ENCODE data around the gene RRP36.

The RRP36 gene

DNA sequence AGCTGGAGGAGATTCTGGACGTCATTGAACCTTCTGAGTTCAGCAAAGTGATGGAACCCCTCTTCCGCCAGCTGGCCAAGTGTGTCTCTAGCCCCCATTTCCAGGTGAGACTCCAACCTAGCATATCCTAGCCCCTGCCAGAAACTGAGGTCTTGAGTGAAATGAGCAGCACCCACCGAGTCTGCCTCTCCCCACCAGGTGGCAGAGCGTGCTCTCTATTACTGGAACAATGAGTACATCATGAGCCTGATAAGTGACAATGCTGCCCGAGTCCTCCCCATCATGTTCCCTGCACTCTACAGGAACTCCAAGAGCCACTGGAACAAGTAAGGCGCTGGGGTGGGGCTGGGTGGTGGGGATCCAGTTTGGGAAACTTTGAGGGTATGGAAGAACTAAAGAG lies 12.3 kb upstream of the RRP36 start:
- no peak for DNase-seq

DNA sequence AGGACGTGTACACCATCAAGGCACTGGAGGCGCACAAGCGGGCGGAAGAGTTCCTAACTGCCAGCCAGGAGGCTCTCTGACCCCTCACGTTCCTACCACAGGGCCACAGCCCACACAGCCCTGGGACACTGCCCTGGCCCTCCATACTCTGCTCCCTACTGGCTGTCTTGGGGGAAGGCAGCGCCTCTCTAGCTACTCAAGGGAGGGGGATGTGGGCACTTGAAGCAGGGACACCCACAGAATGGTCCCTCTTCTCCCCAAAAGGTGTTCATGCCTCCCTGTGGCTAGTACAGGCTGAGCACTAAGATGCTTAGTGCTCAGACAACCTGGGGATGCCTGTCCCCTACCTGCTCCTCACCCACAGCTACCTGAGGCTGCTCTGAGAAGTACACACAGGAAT lies 10.2 kb upstream of the RRP36 start:
- no peak for DNase-seq

DNA sequence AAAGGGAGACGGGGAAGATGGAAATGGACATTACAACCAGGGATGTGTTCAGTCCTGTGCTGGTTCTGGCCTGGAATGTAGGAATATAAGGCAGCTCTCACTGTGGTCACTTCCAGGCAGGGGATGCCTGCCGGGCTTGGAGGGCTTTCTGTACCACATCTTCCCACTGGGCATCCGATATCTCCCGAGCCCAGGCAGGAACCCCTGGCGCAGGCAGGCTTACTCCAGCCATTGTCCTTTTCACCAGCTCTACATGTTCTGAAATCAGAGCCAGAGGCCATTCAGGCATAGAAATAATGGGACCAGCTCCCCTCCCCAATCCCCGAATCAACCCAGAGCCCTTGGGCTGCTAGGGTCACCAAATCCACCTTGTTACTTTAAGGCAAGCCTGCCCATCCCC lies 9.1 kb upstream of the RRP36 start:
- DNase-seq, result no peak

DNA sequence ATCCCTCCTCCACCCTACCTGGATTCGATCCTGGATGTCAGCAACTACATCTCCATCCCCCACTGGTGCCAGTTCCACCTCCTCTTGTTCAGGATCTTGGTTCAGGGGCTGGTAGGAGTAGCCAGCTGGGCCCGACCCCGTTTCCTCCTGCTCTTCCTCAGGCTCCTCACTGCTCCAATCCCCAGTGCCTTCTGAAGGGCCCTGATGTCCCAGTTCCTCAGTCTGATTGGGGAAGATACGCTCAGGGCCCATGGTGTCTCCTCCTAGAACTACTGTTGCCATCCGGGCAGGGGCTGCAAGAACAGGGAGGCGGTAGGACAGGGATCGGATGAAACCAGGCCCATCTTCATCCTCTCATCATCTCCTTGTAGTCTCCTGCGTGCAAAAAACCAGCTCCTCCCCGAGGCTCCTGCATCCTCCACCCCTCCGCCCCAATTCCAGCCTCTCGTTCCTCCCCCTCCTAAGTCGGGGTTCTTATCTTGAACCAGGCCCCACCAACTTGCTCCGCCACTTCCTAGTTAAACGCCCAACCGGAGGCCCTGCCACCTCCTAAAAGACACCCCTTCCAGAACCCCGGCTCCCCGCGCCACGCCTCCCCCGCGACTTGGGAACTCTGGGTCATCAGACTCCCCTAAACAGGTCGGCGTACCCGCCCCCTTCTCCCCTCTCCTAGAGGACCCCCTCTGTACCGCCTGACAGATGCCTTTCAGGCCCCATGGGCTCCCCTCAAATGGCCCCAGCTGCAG lies 8.2 kb upstream of the RRP36 start:
- peak; percentile 15 for DNase-seq

DNA sequence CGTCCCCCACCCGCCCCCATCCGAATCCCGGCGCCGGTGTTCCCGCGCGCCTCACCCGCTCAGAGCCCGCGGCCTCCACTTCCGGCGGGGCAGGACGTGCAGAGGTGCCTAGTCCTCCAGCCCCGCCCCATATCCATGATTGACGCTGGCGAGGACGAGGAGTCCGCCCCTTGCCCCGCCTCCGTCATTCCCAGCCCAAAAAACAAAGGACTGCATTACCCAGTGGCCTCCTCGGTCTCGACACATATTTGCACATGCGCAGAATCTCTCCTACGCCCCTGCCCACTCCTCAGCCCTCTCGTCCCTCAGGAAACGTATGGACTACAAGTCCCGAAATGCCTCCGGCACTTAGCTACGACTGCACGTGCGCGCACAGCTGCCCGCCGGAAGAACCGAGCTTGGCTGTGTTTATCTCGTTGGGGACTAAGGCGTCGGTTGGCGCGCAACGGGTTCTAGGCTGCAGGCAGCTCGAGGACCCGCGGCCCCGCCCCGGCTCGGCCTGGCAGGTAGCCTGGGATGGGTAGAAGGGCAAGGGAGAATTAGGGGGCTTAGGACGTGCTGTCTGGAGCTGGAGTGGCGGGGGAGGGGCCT lies 7.5 kb upstream of the RRP36 start, which contains the start of the genes KLHDC3 and MEA1:
KLHDC3 (plus strand) TSS at position 407 of the 591 bp plus-strand sequence. CDS start 2,944 bp downstream, outside the sequence.
MEA1 (minus strand) TSS at position 104 of the 591 bp plus-strand sequence. CDS start 133 bp downstream, outside the sequence.
- DNase-seq, result peak; percentile 100

DNA sequence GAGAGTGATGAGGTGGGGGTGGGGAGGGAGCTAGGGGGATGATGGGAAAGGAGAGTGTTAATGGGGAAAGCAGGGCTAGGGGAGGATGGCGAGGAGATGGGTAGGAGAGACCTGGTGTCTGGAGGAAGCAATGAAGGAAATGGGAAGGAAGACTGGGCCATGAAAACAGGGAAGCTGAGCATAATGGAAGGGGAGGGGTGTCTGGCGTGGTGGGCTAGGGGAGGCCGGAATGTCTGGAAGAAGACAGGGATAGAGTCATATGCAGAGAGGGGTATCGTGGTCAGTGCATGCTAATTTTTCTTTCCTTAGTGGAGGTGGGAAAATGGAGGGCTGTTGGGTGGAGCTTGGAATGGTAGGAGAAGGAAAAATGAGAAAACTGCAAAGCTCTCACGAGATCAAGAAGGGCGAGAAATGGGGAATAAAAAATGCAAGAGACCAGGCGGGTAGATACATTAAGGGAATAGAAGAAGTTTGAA lies 7.0 kb upstream of the RRP36 start:
- DNase-seq, result peak; percentile 25

DNA sequence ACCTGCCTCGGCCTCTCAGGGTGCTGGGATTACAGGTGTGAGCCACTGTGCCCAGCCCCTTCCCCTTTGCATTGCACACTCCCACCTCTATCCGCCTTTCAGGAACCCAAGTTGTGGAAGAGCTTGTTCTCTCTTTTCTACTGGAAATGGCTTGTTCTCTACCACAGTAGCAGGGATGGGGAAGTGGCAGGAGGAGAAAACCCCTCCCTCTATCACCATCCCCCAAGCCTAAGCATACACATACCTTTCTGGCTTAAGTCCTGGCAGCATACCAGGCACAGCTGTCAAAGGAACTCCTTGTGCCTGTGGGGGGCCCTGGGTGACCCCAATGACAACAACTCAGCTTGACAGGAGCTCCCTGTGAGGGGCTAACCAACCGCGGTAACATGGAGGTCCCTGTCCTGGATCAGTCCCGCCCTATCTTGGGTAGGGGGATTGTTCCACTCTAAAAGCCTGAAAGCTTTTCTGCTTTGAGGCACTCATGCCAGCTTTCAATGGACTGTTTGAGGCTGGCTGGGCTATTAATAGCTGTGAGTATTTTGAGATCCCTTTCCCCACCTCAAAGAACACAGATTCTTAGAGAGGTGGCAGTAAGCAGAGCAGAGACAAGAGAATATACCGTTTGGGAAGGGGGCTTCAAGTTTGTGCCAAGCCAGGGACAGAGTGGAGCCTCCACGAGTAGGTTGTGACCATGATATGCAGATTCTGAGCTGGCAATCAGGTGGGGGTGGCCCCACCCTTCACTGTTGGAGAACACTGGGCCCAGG lies 5.1 kb upstream of the RRP36 start:
- no peak for DNase-seq

DNA sequence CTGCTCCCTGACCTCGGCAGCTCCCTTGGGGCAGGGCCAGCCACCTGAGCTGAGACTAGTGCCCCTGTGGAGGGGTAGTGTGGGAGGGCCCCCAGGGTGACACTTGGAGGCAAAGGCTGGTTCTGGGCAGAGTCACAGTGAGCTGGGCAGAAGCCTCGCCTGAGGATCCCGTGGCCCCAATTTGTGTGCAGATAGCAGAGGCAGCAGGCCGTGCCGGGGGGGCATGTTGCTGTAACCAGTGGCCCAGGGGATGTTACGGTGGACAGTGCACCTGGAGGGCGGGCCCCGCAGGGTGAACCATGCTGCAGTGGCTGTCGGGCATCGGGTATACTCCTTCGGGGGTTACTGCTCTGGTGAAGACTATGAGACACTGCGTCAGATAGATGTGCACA lies 4.5 kb upstream of the RRP36 start:
- no peak for DNase-seq

DNA sequence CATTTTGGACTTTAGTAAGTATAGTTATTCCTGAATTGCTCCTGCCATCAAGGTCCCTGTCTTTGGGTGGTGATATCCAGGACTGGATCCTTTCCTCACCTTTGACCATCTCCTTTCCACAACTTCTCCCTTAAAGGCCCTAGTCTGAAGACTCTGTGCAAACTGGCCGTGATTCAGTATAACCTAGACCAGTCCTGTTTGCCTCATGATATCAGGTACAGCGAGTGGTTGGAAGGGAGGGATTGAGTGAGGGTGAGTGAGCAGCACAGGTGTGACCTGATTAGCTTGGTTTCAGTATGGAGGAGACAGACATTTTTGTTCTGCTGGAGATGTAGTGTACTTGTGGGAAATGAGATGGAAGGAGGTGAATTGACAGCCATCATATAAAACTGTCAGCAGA lies 2.3 kb upstream of the RRP36 start:
- no peak for DNase-seq

DNA sequence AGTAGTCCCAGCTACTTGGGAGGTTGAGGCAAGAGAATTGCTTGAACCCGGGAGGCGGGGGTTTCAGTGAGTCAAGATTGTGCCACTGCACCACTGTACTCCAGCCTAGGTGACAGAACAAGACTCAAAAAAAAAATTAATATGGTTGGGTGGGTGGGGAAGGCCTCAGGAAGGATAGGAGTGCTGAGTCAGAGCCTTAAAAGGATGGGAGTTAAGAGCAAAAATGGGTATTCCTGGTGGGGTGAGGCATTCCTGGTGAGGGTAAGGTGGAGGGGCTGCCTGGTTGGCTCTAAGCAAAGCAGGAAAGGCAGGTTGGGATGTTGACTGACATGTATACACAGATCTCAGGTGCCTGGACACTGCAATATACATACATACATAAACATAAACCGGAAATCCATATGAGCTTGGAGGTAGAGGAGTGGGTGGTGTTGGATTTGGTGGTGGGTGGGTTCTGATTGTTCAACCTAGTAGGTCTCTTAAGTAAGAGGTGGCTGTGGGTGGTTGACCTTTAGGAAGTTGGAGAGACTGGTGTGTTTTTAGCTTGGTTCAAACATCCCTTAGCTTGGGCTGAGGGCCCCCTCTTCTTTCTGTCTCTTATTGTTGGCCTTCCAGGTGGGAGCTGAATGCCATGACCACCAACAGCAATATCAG lies 1.2 kb upstream of the RRP36 start:
- DNase-seq, result no peak

DNA sequence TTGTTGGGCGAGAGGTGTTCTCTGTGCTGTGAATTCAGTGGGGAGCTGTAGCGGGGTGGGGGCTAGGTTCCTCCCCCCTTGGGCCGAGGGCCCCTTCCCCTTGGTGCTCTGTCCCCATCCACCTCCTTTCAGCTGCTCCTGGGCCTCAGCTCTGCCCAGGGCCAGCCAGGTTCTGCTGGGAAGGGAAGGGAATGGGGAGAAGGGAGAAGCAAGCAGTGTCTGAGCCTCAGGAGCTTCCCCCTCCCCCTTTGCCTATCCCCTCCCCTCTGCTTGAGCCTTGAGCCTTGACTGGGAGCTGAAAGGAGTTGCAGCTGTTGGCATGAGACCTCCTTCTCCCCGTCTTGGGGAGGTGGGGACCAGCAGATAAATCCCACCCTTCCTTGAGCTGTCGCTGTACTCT lies 576 bp upstream of the RRP36 start:
- DNase-seq, result no peak

DNA sequence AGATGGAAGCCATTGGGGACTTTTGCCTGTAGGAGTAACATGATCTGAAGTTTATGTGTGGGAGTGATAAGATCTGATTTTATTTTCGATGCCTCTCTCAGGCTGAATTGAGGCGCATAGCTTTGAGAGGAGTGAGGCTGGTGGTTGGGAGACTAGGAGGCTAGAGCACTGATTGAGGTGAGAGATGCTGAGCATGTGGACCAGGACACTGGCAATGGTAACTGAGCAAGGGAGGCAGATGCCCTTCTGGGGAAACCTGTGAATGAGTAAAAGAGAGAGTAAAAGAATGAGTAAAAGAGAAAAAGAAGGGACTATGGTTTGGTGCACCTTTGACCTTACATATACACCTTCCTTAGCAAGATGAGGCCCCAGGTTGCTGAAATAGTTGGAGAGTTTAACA lies 3.0 kb downstream of the RRP36 start:
- DNase-seq, result no peak

DNA sequence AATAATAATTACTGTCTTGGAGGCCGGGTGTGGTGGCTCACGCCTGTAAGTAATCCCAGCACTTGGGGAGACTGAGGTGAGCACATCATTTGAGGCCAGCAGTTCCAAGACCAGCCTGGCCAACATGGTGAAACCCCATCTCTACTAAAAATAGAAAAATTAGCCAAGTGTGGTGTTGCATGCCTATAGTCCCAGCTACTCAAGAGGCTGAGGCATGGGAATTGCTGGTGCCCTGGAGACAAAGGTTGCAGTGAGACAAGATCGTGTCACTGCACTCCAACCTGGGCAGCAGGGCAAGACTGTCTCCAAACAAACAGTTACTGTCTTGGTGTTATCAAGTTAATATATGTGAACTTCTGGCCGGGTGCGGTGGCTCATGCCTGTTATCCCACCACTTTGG lies 4.9 kb downstream of the RRP36 start:
- no peak for DNase-seq

DNA sequence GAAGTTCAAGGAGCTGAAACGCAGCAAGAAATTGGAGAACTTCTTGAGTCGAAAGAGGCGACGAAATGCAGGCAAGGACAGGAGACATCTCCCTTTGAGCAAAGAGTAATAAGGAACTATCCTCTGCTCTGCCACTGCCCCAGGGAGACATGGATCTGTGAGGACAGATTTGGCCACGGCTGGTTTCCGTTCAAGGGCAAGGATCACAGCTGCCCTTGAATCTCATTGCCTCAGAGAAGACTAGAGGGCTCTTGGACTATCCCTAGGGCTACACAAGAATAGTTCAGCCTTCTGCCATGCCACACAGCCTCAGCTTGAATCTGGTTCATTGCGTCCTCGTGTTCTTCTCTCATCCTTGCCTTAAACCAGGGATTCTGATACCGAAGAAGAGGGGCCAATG lies 7.7 kb downstream of the RRP36 start:
- DNase-seq, result no peak

DNA sequence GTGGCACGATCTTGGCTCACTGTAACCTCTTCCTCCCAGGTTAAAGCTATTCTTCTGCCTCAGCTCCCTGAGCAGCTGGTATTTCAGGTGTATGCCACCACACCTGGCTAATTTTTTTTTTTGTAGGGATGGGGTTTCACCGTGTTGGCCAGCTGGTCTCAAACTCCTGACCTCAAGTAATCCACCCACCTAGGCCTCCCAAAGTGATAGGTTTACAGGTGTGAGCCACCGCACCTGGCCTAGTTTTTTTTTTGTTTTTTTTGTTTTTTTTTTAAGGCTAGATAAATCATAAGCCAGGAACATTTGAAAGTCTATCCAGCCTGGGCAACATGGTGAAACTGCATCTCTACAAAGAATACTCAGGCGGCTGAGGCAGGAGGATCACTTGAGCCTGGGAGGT lies 10.9 kb downstream of the RRP36 start:
- DNase-seq, result no peak

DNA sequence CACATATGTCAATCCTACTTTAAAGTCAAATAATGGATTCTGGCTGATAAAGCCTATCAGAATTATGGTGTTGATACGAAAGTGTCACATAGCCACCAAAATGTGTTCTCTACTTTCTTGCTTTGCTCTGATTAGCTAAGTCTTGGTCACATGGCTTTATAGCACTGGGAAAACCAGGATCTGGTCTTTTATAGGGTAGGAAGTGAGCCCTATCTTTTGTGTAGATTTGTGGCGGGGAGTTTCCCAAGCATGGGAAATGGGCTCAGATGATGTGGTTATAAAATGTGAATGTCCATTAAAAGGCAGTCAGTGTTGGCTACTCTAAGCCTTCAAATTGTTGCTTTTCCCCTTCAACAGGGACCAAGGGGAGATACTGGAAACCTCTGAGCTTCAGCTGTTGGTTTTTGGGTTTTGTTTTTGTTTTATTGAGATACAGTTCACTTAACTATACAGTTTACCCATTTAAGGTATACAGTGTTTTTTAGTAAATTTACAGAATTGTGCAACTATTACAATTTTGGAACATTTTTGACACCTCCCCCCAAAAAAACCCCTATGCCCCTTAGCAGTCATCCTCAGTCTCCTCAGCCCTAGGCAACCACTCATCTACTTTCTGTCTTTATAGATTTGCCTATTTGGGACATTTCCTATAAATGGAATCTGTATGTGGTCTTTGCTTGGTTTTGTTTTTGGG lies 12.2 kb downstream of the RRP36 start:
- DNase-seq, result no peak

DNA sequence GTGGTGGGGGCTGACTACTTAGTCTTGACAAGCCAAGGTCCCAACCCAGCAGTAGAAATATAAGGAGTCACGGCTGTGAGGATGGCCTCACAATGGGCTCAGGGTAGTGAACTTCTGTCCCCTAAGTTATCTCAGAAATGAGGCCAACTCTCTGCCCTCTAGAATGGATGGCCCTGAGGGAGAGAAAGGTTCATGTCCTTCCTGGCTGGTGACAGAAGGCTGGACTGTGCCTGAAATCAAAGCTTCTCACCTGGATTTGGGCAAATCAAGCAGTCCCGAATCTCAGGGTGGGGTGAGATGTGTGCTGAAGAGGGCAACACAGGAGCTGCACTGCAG lies 12.7 kb downstream of the RRP36 start:
- DNase-seq, result no peak

DNA sequence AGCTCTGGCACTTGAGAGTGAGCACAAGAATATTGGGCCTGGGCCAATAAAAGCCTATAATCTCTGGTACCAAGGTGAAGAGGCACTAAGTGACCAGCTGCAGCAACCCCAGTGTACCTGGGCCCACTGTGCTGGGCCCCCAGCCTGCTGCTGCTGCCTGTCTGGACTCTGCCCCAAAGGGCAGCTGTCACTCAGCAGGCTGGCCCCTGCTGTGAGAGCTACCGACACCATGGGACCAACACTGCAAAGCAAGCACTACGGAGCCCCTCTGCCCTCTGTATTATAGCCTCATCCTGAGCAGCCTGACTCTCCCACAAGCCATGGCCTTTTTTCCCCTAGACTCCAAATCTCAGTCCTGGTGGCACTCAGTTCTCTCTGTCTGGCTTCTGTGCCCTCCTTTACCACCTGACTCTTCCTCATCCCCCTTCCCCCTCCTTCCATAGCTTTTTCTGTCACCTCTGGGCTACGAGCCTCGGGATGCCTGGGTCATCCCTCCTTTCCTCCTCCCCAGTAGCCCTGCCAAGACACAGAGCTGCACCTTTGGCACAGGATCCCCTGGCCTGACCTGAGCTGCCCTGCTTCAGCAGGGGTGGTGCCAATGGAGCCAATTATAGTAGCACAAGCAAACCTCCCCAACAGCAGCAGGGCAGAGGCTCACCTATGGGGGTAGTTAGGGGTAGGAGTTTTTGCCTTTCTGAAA lies 14.2 kb downstream of the RRP36 start:
- DNase-seq, result no peak

DNA sequence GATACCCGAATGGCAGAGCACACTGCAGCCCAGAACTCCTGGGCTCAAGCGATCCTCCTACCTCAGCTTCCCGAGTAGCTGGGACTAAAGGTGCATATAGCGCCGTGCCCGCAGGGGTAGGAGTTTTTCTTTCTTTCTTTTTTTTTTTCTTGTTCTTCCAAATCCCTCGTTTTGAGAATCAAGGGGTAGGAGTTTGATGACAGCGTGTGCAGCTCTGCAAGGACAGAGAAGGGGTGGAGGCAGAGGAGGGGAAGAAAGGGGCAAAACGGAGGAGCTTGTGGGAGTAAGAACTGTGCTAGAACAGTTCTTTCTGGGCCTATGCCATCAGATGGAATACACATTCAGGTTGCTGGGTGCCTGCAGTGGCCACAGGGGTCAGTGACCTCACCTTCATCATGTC lies 15.3 kb downstream of the RRP36 start:
- DNase-seq, result no peak

DNA sequence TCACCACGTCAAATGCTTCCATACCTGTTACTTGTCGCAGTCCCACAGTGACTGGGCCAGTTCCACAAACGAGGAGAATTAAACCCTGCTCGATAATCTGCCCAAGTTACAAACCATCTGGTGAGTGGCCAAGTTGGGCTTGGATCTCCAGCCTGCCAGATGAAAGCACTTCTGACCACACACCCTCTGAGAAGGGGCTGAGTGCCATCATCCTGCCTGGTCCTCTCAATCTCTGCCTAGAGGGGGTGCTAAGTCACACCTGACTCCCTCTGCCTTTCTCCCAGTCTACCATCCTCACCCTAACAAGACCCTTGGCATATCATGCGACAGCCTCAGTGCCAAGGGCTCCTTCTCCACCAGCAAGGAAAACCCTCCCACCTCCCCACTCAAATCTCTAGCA lies 15.8 kb downstream of the RRP36 start:
- DNase-seq, result no peak

DNA sequence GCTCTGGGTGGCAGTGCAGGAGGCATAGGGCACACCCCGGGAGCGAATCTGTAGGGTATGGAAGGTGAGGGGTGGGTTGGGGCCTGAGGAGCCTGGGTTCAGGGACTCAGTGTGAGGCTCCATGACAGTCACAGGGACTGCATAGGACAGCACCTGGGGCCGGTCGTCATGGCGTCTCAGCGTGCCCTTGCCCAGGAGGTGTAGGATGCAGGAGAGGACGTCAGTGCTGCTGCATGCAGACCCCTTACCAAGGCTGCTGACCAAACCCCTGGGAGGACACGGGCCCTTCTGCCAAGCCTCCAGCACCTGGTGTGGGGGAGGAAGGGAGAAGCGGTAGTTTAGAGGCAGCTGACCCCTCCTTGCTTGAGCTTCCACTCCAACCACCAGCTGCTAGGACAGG lies 16.3 kb downstream of the RRP36 start:
- DNase-seq, result no peak

DNA sequence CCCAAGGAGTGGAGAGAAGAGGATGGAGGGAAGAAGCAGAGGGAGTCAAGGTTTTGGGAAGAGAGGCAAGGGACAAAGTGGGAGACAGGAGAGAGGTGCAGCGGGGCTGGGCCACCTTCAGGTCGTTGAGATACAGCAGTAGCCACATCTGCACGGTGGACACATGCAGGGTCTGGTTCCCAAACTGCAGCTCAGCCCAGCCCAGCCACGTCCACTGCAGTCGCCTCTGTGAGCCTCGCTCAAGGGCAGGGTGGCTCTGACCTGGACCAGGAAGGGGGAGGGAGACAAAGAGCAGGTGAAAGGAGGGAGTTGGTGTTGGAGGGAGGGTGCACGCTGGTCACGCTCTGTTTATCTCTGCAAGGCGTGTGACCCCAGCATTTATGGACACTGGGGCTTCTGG lies 17.3 kb downstream of the RRP36 start:
- DNase-seq, result no peak

All from fibroblast of skin of right quadriceps (primary cell).